Muscle of back (tissue), 11 donors: ENCODE results near the gene PIF1. TPM values are rescaled to one million over a fixed set of nuclear protein-coding genes. Genes with fewer than 3 reads are reported as not detected.

Experiments
- DNase-seq, 3 donors: peaks; one replicate each; pipeline versions ENCODE4 v3.0.0 to v3.0.0-alpha.2; 2013
- polyA plus RNA-seq, 10 donors: library from polyadenylated mRNA; unstranded; fragments of 120-200 nt; gene quantifications; one replicate each; pipeline ENCODE4 v1.2.1, GENCODE V29; 2013; ENCODE audit not compliant: insufficient read length in 10 of 10

The PIF1 gene
- polyA plus RNA-seq, 10 donors = 3.6 to 11.0 (median 6.1) TPM

GRCh38 chr15:64775551-64776401 is 49.7 kb downstream of the PIF1 start, which contains the start of gene RBPMS2:
Gene RBPMS2, minus strand, starts transcription at chr15:64775589. Its CDS starts 270 bp downstream, at chr15:64775319.
- DNase-seq = peak in 2 of 3 donors; percentile 42 to 60

DNA sequence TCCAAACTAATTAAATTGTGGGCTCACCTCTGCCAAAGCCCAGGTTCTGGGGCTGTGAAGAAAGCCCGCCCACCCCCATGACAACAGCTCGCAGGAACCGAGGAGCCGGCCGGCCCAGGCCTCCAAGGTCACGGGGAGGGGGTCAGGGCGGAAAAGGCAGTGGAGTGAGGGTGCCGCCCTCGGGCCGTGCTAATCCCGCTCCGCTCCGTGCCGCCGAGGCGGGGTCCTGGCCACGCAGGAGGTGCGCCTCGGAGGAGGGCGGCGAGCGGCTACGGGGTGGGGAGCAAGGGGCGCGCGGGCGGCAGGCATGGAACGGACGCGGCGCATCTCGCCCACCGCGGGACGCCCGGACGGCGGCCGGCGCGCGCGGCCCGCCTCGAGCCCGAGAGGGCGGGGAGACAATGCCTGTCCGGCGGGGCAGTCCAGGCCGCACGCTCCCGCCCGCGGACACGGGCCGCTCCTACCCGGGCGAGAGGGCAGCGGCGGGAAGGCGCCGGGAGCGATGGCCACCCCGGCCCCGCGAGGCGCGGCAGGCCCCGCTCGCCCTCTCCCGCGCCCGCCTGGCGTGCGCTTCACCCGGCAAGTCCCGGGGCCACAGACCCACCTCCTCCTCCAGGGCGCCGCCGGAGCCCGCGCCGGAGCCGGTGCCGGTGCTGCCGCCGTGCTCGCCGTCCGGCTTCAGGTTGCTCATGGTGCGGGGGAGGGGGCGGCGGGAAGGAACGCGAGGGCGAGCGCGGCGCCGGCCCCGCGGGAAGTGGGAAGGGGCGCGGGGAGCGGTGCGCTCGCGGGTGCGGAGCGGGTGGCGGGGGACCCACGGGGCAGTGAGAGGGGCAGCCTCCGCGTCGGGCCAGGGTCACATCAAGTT is 50.6 kb downstream of the PIF1 start:
- peak in 2 of 3 donors; percentile 27 to 74 for DNase-seq

GRCh38 chr15:64774037-64774628 is 51.3 kb downstream of the PIF1 start:
- DNase-seq = peak in 1 of 3 donors; percentile 46

- DNase-seq = no peak
These were observed 51.8 kb downstream of the PIF1 start for GRCh38 chr15:64773606-64774005.

DNA sequence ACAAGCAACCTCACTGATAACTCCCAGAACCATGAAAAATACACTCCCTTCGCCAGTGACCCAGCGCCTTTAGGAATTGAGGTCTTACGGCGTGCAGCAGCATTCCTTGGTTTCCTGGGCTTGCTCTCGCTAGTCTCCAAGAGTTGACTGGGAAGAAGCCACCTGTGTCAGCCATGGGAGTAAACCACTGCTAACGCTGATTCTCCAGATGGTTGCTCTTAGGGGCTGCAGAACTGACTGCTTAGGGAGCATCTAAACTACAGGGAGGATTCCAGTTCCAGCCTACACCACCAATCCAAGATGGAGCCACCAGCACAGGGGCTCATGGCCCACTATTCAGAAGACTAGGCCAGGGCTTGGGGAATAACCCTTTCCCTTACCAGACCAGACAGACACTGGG is 52.5 kb downstream of the PIF1 start:
- no peak for DNase-seq

DNA sequence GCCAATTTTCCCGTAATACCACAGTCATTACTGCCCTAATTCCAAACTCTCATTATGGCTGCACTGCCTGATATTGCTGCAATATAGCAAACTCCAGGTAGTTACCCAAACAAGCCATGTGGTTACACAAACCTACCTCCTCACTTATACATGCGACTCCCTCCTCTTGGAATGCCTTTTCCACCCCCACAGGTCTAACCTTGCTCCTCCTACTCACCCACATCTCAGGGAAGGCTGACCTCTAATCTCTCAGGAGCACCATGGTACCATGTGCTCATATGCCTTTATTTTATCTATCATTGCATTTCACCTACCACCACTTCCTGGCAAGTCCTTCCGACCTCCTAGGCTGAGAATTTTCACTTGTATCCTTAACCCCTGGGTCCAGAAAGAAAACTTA is 53.0 kb downstream of the PIF1 start:
- DNase-seq = no peak

DNA sequence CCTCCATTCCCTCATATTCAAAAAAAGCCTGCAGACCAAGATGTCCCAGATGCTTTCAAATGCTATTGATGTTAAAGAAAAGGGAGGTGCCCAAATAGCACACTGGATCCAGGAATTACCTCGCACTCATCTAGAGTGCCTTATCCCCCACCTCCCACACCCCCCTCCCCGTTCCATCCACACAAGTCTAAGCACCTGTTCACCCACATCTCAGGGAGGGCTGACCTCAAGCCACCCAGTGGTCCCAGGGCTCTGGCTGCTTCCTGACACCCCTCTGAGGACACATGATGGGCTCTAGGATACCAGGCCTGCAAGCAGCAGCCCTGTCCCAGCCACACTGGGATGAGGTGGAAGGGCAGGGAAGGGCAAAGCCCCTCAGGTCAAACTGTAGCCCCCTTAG is 54.8 kb downstream of the PIF1 start:
- DNase-seq = no peak

GRCh38 chr15:64767203-64767602 is 58.2 kb downstream of the PIF1 start:
- DNase-seq = no peak

- DNase-seq = no peak
These were observed 59.4 kb downstream of the PIF1 start for GRCh38 chr15:64766058-64766457.

Other genes starting within 250 kb of the PIF1 start
- 1 to 10 TPM; 3.2 to 6.4 (median 5.0) TPM for gene RBPMS2, start 50.1 kb downstream of the PIF1 start, polyA plus RNA-seq
- gene PLEKHO2, start 16.3 kb upstream of the PIF1 start, polyA plus RNA-seq = 10 to 100 TPM; 12.7 to 17.2 (median 13.4) TPM
- gene ANKDD1A, start 86.3 kb upstream of the PIF1 start, polyA plus RNA-seq = 1 to 10 TPM; 3.1 to 9.9 (median 5.2) TPM
- gene SPG21, start 164.3 kb upstream of the PIF1 start, polyA plus RNA-seq = 10 to 100 TPM; 65.6 to 89.1 (median 80.8) TPM
- 10 to 100 TPM in 3 of 10 donors, 1 to 10 TPM in 7; 6.2 to 11.6 (median 9.2) TPM for gene MTFMT, start 204.0 kb upstream of the PIF1 start, polyA plus RNA-seq
- 1 to 10 TPM; 1.2 to 2.3 (median 1.6) TPM for gene SLC51B, start 219.7 kb upstream of the PIF1 start, polyA plus RNA-seq
- gene RASL12, start 242.3 kb upstream of the PIF1 start, polyA plus RNA-seq = 10 to 100 TPM; 10.9 to 16.4 (median 12.7) TPM